Measurements from ENCODE around the gene ZNF207. TPM values are rescaled to one million over a fixed set of nuclear protein-coding genes. Genes with fewer than 3 reads are reported as not detected.

The ZNF207 gene
- total RNA-seq, 4 donors from 2014 or later: 84.4 to 146 (median 99.0) TPM

DNA sequence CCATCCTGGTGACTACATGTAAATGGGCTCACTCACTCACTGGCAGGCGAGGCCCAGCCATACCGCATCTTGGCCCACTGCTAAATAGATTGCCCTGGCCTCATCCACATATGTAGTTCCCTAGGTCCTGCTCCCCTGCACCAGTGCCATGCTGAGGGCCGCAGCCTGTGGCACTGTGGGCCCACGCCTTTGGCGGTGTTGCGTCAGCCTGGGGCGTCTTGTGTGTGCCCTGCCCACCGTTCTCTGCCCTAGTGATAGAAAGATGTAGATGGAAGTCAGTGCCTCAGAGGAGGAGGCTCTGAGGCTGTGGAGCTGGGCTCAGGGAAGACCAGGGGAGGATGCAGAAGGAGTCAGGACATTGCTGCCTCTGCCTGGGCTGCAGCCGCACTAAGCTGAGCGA, 26.9 kb upstream of the ZNF207 start:
- no peak for TF ChIP-seq EP300 (IDR thresholded peaks at IDR 0.05)
- TF ChIP-seq POLR2A (IDR thresholded peaks at IDR 0.05): no peak
- TF ChIP-seq CTCF (IDR thresholded peaks at IDR 0.05): no peak
- no peak for TF ChIP-seq POLR2AphosphoS5 (IDR thresholded peaks at IDR 0.05)
- no CpG with 5 or more reads among the region's 10 CpGs for WGBS, 2 donors (ENCODE audit: low coverage in 1 of 2)
- no peak for ATAC-seq

DNA sequence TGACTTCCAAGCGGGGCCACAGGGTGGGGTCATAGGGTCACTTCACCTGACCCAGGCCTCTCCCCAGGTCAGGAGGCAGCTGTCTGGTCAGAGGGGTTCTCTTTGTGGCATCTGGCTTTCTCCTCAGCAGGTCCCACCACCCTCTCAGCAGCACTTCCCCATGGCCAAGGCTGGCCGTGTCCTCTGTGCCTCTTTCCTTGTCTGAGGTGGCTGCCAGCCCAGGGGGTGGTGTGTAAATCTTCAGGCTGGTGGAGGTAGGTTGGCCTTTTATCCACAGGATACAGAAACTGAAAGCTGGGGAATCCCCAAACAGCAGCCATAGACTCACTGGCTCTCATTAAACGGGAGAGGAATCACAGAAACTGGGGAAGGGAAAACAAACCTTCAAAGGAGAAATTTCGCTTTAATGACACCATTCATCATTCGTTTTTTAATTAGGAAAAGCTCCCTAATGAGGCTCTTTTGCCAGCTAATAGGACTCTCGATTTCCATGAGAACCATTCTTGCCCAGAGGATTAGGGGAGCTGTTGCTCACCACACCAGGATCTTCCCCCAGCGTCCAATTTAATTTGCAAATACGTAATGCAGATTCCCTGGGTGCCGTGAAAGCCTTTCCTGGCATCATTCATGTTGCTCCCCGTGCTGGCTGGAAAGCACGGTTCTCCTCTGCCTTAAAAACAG, 26.0 kb upstream of the ZNF207 start:
- H3K4me3 ChIP-seq: no peak overlapping the region
- no peaks in the 10 kb centered on the region for H3K9me3 ChIP-seq

More for the DNA sequence above, 26.9 kb upstream of the ZNF207 start:
- no peaks in the 10 kb centered on the region for H3K36me3 ChIP-seq
- H3K9me3 ChIP-seq: no peaks in the 10 kb centered on the region
- H3K27ac ChIP-seq: no peak overlapping the region
- H3K4me1 ChIP-seq: peaks cover 0 to 11% (median 0%) of the 10 kb centered on the region in 3 donors
- no peaks in the 10 kb centered on the region for H3K27me3 ChIP-seq
- no peak overlapping the region for H3K4me3 ChIP-seq

GRCh38 chr17:32327911-32328310, 22.0 kb upstream of the ZNF207 start:
- ATAC-seq: no peak
- H3K9me3 ChIP-seq: no peaks in the 10 kb centered on the region
- 80% methylated on average over 1 of the region's 1 CpG; no CpG with 5 or more reads in 1 of the 2 donors for WGBS, 2 donors (ENCODE audit: low coverage in 1 of 2)
- TF ChIP-seq POLR2AphosphoS5 (IDR thresholded peaks at IDR 0.05) (no peak), EP300 (IDR thresholded peaks at IDR 0.05) (no peak), POLR2A (IDR thresholded peaks at IDR 0.05) (no peak)
- no peaks in the 10 kb centered on the region for H3K27me3 ChIP-seq
- H3K4me3 ChIP-seq: no peak overlapping the region
- peaks cover 0 to 11% (median 0%) of the 10 kb centered on the region in 3 donors for H3K4me1 ChIP-seq
- H3K27ac ChIP-seq: no peak overlapping the region
- peaks cover 0 to 27% of the 10 kb centered on the region in 2 donors for H3K36me3 ChIP-seq

More for the DNA sequence above, 26.0 kb upstream of the ZNF207 start:
- peaks cover 0 to 11% (median 0%) of the 10 kb centered on the region in 3 donors for H3K4me1 ChIP-seq
- no peak for TF ChIP-seq CTCF (IDR thresholded peaks at IDR 0.05)
- TF ChIP-seq POLR2AphosphoS5 (IDR thresholded peaks at IDR 0.05): no peak
- no peak for TF ChIP-seq POLR2A (IDR thresholded peaks at IDR 0.05)
- no peak for TF ChIP-seq EP300 (IDR thresholded peaks at IDR 0.05)
- no peaks in the 10 kb centered on the region for H3K27me3 ChIP-seq
- peaks cover 0 to 1% of the 10 kb centered on the region in 2 donors for H3K36me3 ChIP-seq
- H3K27ac ChIP-seq: peak overlapping the region in 1 of 4 donors; percentile 35
- ATAC-seq: no peak
- WGBS, 2 donors (ENCODE audit: low coverage in 1 of 2): 20 to 32% methylated on average over 6 to 9 of the region's 11 CpGs

DNA sequence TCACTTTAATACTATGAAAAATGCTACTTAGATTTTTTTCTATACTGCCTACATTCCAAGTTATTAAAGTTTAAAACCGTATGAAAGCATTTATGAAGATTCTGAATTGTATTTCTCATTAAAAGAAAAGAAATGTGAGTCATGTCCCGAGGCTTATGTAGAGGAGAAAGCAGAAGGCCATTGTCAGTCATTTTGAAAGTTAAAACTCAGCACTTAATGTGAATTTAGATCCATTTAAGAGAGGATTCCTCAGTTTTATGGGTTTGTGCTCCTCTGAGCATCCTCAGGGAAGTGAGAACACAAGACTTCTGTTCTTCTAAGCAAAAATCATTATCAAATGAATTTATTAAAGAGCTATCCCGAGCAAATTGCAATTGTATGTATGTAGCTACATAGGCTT, 19.8 kb upstream of the ZNF207 start:
- no peak for TF ChIP-seq POLR2AphosphoS5 (IDR thresholded peaks at IDR 0.05)
- TF ChIP-seq CTCF (IDR thresholded peaks at IDR 0.05): no peak
- TF ChIP-seq EP300 (IDR thresholded peaks at IDR 0.05): no peak
- no peak for TF ChIP-seq POLR2A (IDR thresholded peaks at IDR 0.05)

GRCh38 chr17:32331243-32332040, 18.5 kb upstream of the ZNF207 start:
- Histone ChIP-seq H3K4me3 (no peak overlapping the region), H3K4me1 (no peaks in the 10 kb centered on the region), H3K27me3 (no peaks in the 10 kb centered on the region), H3K27ac (no peak overlapping the region), H3K9me3 (no peaks in the 10 kb centered on the region), H3K36me3 (peaks cover 0 to 61% of the 10 kb centered on the region in 2 donors)
- TF ChIP-seq EP300 (IDR thresholded peaks at IDR 0.05) (no peak), POLR2AphosphoS5 (IDR thresholded peaks at IDR 0.05) (no peak), CTCF (IDR thresholded peaks at IDR 0.05) (no peak), POLR2A (IDR thresholded peaks at IDR 0.05) (no peak)
- ATAC-seq: no peak
- 69 to 89% methylated on average over 3 of the region's 3 CpGs for WGBS, 2 donors (ENCODE audit: low coverage in 1 of 2)

More for the DNA sequence above, 19.8 kb upstream of the ZNF207 start:
- H3K27me3 ChIP-seq: no peaks in the 10 kb centered on the region
- peaks cover 0 to 48% of the 10 kb centered on the region in 2 donors for H3K36me3 ChIP-seq
- no peak overlapping the region for H3K4me3 ChIP-seq
- no peaks in the 10 kb centered on the region for H3K9me3 ChIP-seq
- H3K27ac ChIP-seq: no peak overlapping the region
- 61 to 84% methylated on average over 3 of the region's 3 CpGs for WGBS, 2 donors (ENCODE audit: low coverage in 1 of 2)
- H3K4me1 ChIP-seq: no peaks in the 10 kb centered on the region
- ATAC-seq: no peak

Measured in gastroesophageal sphincter (tissue), 4 donors.